GM19023 (cell line): ENCODE data around the gene TRIM40.

ENCODE experiments used
- ATAC-seq: cut with Tn5 transposase; IDR thresholded peaks from one replicate; pipeline ENCODE4 v1.9.1; 2021; ENCODE audit warnings: mild to moderate bottlenecking, moderate library complexity; ENCODE audit not compliant: unreplicated experiment

The TRIM40 gene

GRCh38 chr6:30145818-30146217, 9.9 kb downstream of the TRIM40 start:
- ATAC-seq, result no peak

GRCh38 chr6:30147096-30147495, 11.2 kb downstream of the TRIM40 start:
- no peak for ATAC-seq

- ATAC-seq, result no peak
Observed at GRCh38 chr6:30149234-30149633, 13.3 kb downstream of the TRIM40 start.

DNA sequence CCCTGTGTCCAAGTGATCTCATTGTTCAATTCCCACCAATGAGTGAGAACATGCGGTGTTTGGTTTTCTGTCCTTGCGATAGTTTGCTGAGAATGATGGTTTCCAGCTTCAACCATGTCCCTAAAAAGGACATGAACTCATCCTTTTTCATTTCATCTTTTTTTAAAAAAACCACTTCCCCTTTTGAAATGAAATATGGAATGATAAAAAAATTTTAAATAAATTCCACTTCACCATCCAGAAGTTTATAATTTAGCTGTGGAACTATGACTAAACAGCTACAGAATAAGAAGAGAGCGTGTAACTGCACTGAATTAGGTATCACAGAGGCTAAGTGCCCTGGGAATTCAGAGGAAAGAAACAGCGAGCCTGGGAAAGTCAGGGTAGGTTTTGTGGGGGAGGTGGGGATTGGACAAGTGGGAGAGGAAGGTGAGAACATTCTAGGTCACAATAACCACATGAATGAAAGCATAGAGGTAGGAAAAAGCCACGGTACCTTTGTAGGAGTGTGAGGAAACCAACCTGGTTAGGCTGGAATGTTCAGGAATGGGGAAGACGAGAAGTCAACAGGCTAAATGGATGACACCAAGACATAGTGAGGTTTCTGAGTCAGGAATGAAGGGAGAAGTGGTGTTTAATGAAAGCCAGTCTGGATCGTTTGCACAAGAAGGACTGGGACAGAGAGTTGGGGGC, 14.1 kb downstream of the TRIM40 start:
- no peak for ATAC-seq

DNA sequence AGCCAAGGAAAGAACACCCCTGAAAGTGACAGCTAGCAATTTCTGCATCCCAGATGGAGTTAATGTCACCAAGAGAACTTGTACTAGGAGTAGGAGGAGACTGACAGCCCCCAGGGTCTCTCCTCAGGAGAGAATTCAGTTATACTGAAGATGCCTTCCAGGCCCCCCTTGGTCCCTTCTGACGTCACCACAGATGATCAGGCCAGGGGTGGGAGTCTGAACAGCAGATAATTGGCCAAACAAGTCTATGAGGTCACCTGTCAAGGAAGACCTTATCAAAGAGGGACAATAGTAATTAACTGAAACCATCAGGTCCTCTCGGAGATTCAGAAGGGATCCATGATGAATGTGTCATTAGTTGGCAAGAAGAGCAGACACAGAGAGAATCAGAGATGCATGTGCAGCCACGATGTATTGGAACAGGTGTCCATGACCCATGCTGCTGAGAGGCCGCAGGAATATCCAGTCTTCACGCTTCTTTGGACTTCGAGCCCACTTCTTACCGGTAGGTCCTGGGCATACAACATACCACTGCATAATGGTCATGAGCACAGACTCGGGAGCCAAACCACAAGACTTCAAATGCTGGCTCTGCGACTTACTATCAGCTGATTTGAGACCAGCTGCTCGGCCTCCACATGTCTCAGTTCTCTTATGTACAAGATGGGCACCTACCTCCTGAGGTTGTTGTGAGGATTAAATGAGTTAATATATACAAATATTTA, 14.9 kb downstream of the TRIM40 start:
- no peak for ATAC-seq

DNA sequence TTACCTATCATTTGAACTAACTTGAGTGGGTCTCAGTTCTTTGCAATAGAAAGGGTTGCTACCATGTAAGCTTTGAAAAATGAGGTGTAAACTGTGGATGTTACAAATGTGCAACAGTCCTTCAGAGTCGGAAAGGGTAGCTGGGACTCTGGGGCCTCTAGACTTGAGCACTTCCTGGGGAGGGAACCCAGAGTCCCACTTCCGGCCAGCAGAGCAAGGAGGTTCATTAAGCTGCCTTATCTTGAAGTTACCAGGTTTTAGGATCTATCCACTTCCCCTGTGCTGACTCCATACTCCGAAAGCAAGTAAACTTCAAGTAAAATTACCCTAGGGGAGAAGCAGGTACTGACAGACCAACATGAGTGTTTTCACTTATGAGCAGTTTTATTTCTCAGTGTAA, 15.6 kb downstream of the TRIM40 start:
- ATAC-seq, result no peak

GRCh38 chr6:30152016-30152673, 16.2 kb downstream of the TRIM40 start:
- ATAC-seq, result no peak

DNA sequence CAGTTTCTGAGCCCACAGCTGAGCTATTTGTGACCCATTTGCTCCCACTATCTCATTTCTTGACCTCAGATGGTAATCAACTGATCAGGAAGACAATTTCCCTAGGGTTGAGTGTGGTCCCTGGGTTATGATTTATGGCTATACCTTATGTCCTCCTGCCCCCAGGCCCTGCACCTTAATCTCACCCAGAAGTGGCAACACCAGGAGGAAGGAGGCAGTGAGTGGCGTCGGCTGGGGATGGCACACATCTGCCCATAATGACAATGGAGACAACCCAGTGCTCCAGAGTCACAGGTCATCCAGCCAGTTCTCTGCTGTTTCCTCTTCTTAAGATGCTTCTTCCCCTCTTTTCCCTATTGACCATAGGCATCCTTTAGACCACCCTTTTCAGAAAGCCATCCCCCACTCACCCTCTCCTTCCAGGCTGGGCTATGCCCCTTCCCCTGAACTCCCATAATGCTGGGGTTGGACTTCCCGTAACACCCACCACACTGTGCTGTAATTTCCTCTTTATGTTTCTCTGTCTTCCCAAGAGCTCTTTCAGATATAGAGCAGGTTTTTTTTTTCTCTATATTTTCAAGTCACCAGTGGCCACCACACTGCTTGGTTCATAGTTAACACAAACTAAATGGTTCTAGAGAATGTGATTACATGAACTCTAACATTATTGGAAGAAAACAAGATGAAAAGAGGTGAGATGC, 17.1 kb downstream of the TRIM40 start:
- no peak for ATAC-seq

- no peak for ATAC-seq
Observed at GRCh38 chr6:30154061-30154460, 18.1 kb downstream of the TRIM40 start.

DNA sequence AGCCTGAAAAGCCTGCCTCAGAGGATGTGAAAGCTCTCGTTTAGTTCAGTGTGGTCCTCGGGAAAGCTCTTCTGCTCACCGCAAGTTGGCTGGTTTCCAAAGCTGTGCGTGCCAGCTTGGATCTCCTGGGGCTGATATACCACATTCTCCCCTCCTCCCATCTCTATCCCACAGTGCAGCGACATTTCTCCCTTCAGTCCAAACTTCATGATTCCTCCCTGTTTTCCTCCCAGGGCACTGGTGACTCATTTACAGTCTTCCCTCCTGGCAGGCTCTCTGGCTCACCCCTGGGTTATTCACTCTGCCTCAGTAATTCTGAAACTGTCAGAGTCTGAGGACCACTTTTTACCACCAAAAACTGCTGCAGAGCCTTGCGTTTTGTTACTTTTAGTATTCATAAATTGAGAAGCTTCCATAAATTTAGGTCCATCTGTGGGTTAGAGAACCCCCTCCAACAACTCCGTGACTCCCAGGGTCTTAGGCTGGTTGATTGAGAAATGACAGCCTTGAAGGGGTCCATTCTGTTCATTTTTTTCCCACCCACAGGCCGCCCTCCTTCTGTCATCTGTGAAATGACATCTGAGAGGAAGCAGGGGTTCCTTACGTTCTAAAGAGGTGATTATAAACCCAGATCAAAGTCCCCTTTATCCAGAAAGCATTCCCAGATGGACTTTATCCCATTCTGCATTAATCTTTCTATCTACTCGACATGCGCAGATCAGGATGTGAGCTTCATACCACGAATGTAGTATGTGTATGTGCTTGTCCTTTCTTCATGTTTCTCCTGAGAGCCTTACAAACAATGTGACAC, 19.0 kb downstream of the TRIM40 start:
- ATAC-seq, result no peak

GRCh38 chr6:30155520-30156261, 19.8 kb downstream of the TRIM40 start:
- ATAC-seq, result no peak

GRCh38 chr6:30156262-30156599, 20.3 kb downstream of the TRIM40 start:
- ATAC-seq, result no peak

DNA sequence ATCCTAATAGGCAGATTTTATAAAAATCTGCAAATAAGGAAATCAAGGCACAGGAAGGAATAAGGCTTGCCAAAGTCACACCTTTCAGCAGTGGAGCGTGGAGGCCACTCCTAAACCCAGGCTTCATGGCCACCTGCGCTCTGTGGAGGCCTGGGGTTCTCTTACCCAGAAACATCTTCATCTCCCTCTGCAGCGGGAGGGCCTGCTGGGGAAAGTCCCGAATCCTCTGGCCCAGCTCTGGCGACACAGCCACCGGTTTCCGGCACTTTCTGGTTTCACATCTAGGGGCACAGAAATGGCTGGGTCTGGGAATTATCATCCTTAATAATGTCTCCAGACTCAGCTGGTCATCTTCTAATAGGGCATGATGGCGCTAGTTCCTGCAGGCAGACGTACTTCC, 20.8 kb downstream of the TRIM40 start:
- ATAC-seq, result no peak

GRCh38 chr6:30157581-30157980, 21.6 kb downstream of the TRIM40 start:
- ATAC-seq, result no peak

GRCh38 chr6:30157999-30158398, 22.1 kb downstream of the TRIM40 start:
- no peak for ATAC-seq

DNA sequence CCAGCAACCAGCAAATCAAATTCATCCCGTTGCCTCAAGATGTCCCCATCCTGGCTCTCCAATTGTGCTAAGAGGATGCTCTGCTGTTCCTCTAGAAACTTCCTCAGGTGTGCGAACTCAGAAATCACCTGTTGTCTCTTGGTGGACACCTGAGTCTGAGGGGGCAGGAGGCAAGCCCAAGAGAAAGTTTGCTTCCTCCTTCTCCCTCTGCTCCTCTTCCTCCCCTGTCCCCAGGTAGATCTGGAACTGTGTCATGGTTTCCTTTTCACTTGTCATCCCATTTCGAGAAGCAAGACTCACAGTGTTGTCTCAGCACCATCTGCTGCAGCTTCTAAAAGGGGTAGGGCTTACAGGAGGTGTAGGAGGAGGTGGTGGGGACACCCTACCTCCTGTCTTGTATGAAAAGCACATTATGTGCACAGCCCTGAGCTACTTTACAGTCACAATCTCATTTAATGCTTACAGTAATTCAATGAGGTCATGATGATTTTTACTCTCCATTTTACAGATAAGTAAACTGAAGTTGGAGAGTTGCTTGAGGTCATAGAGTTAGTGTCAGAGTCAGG, 22.6 kb downstream of the TRIM40 start:
- no peak for ATAC-seq

GRCh38 chr6:30160008-30160784, 24.3 kb downstream of the TRIM40 start:
- ATAC-seq, result no peak

GRCh38 chr6:30160785-30161531, 25.0 kb downstream of the TRIM40 start, which contains the start of gene TRIM10:
Gene TRIM10, minus strand, starts transcription at chr6:30161211. Its CDS starts 353 bp downstream, at chr6:30160858.
- no peak for ATAC-seq
